Measurements from ENCODE around the gene TET2.

The TET2 gene

DNA sequence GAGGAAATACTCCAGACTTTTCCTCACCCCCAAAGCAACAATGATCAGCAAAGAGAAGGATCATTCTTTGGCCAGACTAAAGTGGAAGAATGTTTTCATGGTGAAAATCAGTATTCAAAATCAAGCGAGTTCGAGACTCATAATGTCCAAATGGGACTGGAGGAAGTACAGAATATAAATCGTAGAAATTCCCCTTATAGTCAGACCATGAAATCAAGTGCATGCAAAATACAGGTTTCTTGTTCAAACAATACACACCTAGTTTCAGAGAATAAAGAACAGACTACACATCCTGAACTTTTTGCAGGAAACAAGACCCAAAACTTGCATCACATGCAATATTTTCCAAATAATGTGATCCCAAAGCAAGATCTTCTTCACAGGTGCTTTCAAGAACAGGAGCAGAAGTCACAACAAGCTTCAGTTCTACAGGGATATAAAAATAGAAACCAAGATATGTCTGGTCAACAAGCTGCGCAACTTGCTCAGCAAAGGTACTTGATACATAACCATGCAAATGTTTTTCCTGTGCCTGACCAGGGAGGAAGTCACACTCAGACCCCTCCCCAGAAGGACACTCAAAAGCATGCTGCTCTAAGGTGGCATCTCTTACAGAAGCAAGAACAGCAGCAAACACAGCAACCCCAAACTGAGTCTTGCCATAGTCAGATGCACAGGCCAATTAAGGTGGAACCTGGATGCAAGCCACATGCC, 89.7 kb downstream of the TET2 start:
- DNase-seq: no peak

- DNase-seq: no peak
Measured at GRCh38 chr4:105236916-105237311, 90.2 kb downstream of the TET2 start.

GRCh38 chr4:105240037-105240436, 93.4 kb downstream of the TET2 start:
- DNase-seq: no peak

DNA sequence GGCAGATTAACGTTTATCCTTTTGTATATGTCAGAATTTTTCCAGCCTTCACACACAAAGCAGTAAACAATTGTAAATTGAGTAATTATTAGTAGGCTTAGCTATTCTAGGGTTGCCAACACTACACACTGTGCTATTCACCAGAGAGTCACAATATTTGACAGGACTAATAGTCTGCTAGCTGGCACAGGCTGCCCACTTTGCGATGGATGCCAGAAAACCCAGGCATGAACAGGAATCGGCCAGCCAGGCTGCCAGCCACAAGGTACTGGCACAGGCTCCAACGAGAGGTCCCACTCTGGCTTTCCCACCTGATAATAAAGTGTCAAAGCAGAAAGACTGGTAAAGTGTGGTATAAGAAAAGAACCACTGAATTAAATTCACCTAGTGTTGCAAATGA, 94.8 kb downstream of the TET2 start:
- no peak for DNase-seq

GRCh38 chr4:105243446-105243845, 96.8 kb downstream of the TET2 start:
- no peak for DNase-seq

GRCh38 chr4:105246712-105247111, 100.0 kb downstream of the TET2 start:
- DNase-seq: no peak

DNA sequence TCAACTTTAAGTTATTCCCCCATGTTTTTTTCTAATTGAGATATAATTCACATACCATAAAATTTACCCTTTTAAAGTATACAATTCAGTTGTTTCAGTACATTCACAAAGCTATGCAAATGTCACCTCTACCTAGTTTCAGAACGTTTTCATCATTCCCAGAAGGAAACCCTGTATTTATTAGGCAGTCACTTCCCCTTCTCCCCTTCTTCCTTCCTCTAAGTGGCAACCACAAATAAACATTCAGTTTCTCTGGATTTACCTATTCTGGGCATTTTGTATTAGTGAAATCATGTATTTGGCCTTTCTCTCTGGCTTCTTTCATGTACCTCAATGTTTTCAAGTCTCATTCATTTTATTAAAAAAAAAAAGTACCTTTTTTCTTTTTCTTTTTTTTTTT, 101.9 kb downstream of the TET2 start:
- no peak for DNase-seq

GRCh38 chr4:105257817-105258495, 111.3 kb downstream of the TET2 start:
- DNase-seq: no peak

DNA sequence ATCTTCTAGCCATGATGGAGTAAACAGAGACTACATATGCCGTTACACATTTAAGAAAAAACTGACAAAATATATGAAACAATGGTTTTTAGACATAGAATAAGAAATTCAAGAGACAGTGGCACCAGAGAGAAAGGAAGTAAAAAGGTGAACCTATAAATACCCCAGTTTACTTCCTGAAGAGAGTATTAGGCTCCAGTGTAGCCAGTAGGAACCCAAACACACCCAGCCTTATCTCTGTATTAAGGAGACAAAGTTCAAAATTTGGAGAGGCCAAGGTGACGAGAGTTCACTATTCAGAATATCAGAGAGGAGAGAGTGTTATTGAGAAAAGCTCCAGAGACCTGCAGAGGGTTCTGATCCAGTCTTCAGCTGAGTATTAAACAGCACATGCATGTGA, 119.0 kb downstream of the TET2 start:
- no peak for DNase-seq

- DNase-seq: no peak
Measured at GRCh38 chr4:105267280-105267679, 120.6 kb downstream of the TET2 start.

- no peak for DNase-seq
Measured at GRCh38 chr4:105272002-105272401, 125.3 kb downstream of the TET2 start.

DNA sequence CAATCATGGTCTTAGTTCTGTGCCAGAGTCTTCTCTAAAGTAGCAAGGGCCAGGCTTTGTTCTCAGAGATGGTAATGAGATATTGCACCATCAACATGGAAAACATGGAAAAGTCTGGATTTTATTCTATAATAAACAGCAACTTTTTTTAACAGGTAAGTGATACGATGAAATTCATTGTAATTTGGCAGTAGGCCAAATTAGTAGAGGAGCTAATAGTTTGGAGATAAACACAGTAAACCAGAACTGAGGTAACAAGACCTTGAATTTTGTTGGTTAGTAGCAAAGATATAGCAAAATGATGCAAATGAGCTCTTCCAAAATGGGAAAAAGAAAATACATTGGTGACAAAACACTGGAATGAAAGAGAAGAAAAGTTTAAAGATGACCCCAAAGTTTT, 126.6 kb downstream of the TET2 start:
- no peak for DNase-seq

- DNase-seq: no peak
Measured at GRCh38 chr4:105274090-105274489, 127.4 kb downstream of the TET2 start.

GRCh38 chr4:105274504-105274903, 127.8 kb downstream of the TET2 start:
- no peak for DNase-seq

DNA sequence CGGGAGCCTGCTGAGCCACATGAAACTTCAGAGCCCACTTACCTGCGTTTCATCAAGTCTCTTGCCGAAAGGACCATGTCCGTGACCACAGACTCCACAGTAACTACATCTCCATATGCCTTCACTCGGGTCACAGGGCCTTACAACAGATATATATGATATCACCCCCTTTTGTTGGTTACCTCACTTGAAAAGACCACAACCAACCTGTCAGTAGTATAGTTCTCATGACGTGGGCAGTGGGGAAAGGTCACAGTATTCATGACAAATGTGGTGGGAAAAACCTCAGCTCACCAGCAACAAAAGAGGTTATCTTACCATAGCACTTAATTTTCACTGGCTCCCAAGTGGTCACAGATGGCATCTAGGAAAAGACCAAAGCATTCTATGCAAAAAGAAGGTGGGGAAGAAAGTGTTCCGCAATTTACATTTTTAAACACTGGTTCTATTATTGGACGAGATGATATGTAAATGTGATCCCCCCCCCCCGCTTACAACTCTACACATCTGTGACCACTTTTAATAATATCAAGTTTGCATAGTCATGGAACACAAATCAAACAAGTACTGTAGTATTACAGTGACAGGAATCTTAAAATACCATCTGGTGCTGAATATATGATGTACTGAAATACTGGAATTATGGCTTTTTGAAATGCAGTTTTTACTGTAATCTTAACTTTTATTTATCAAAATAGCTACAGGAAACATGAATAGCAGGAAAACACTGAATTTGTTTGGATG, 129.9 kb downstream of the TET2 start:
- DNase-seq: no peak

GRCh38 chr4:105277702-105278101, 131.0 kb downstream of the TET2 start:
- DNase-seq: no peak

- DNase-seq: no peak
Measured at GRCh38 chr4:105279314-105279713, 132.6 kb downstream of the TET2 start.

DNA sequence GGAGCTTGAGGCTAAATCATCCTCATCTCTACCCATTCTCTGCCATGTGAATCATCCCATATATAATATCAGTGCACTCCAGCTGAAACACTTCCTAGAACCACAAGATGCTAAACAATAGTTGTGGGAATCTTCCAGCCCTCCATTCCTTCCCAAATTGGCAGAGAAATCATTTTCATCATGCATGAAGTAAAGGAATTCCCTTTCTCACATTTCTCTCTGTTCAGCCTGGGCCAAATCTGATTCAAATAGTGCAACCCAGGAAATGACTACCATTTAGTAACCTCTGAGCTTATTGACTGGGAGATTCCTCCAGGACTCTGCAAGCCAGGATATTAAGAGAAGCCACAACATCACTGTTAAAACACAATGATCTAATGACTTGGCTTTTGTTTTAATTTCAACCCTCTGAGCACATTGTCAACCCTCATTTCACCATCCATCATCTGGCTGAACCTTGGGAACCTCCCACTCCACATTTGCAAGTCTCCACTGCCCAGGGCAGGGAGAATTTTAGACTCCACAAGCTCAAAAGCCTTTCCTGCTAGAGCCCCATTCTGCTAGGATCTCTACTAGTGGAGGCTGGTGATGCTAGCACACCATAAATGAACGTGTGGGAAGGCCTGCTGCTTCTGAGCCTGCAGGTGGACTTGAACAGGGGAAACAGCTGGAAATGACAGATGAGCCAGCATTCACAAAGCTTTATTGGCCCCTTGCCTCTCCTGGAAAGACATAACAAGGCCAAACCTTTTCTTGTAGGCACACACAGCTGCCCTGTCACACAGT, 133.9 kb downstream of the TET2 start:
- DNase-seq: no peak

GRCh38 chr4:105281124-105281415, 134.4 kb downstream of the TET2 start:
- no peak for DNase-seq

DNA sequence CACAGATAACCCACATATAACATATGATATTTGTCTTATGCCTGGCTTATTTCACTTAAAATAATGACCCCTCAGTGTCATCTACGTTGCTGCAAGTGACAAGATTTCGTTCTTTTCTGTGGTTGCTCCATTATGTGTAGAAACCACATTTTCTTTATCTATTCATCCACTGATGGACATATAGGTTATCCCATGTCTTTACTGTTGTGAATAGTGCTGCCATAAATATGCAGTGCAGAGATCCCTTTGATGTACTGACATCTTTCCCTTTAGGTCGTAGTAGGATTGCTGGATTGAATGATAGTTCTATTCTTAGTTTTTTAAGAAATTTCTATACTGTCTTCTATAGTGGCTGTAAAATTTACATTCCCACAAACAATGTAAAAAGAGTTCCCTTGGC, 135.8 kb downstream of the TET2 start:
- no peak for DNase-seq

DNA sequence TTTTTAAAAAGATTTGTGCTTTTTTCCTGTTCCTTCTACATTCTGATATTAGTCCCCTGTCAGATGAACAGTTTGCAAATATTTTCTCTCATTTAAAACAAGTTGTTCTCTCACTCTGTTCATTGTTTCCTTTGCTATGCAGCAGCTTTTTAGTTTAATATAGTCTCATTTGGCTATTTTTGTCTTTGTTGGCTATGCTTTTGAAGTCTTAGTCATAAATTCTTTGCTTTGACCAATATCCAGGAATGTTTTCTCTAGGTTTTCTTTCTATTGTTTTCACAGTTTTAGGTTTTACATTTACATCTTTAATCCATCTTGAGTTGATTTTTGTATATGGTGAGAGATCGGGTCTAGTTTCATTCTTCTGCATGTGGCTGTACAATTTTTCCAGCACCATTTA, 136.8 kb downstream of the TET2 start:
- DNase-seq: no peak

- DNase-seq: no peak
Measured at GRCh38 chr4:105288121-105288520, 141.4 kb downstream of the TET2 start.

DNA sequence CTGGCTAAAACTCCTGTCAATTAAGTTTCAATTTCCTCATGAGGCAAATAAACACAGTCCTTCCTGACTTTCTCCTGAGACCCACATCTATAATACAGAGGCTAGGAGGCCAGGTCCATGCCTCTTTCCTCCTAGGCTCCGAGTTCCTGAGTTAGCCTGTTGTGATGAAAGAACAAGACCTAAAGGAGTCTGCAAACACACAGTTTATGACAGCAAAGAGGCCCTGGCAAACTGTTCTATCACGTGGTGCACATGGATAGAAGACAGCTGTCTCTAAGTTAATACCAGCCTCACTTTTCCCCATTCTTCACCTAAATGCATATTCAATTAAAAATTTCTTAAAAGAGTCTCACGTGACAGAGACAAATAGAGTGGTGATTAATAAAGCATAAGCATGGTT, 145.2 kb downstream of the TET2 start:
- DNase-seq: no peak

All from effector CD8-positive, alpha-beta T cell (primary cell).